OCI-LY7 (cell line): ENCODE data around the gene SLC39A10.

Source experiments
- CTCF ChIP-seq: fragments of 200-600 bp; sonication (generic); conservative IDR thresholded peaks from 2 replicates; pipeline ENCODE4 v1.5.1; 2014; ENCODE audit warnings: mild to moderate bottlenecking, antibody characterized with exemption, low read length, moderate library complexity, mixed read lengths
- EZH2phosphoT487 ChIP-seq: fragments of 200-600 bp; sonication (generic); IDR thresholded peaks from 2 replicates; pipeline ENCODE4 v1.6.1; 2018; ENCODE audit warnings: low read depth, borderline replicate concordance, mild to moderate bottlenecking, mixed run types, antibody characterized with exemption, low read length, moderate library complexity, mixed read lengths

- TF ChIP-seq CTCF (no peak), EZH2phosphoT487 (no peak)
Observed at GRCh38 chr2:195633573-195633870, 23.5 kb upstream of the SLC39A10 start.
